ENCODE results near the gene HSD11B1L.

The HSD11B1L gene

DNA sequence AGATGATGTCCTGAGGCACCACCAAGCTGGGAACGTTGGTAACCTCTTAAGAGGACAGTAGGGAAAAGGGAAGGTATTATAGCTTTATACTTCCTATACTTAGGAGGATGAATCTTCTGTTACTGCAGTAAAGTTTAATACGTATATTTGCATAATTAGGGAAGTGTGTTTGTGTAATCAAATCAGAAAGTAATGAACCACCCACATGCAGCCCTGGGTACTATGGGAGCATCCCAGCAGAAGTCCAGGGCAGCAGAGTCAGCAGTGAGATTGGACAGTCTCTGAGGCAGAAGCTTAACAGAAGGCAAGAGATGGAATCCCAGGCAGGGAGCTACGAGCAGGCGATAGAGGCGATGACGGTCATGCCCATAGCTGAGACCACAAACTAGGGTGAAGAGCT lies 45.4 kb upstream of the HSD11B1L start:
- Histone ChIP-seq H3K4me1 (ENCODE audit: control insufficient read depth, insufficient read depth, low read length) (peaks cover 5% of the 10 kb centered on the region; the same call in 1 of the 2 replicates), H3K4me3 (ENCODE audit: low read depth, low read length) (no peak overlapping the region), H3K36me3 (ENCODE audit: control insufficient read depth in 2 of 2, insufficient read depth in 1 of 2, low read length in 2 of 2) (peaks cover 27 to 48% of the 10 kb centered on the region in 2 experiments), H3K27ac (ENCODE audit: extremely low read depth, low read depth, low read length) (no peak overlapping the region), H3K9me3 (ENCODE audit: control insufficient read depth, insufficient read depth, low read depth, low read length) (no peaks in the 10 kb centered on the region)
- CTCF ChIA-PET = no interaction called here
- POLR2A ChIA-PET = interaction anchor here (0.6 to 1.4 kb wide), 2 partner anchors 12 to 442 kb away, joined by 3 to 8 read pairs; partner anchors contain the start of genes SAFB and SAFB2
- TF ChIP-seq ZFP37 (tag by site-specific recombination; IDR thresholded peaks at IDR 0.05) (no peak), ZNF76 (tag by site-specific recombination; IDR thresholded peaks at IDR 0.05; ENCODE audit: borderline replicate concordance, low read depth) (no peak), ZBTB1 (tag by site-specific recombination; IDR thresholded peaks at IDR 0.05) (no peak), ZNF670 (tag by site-specific recombination; IDR thresholded peaks at IDR 0.05; ENCODE audit: low read depth) (no peak), ZBTB17 (tag by site-specific recombination; IDR thresholded peaks at IDR 0.05) (peak; percentile 40; the same call in 1 of the 2 replicates)

DNA sequence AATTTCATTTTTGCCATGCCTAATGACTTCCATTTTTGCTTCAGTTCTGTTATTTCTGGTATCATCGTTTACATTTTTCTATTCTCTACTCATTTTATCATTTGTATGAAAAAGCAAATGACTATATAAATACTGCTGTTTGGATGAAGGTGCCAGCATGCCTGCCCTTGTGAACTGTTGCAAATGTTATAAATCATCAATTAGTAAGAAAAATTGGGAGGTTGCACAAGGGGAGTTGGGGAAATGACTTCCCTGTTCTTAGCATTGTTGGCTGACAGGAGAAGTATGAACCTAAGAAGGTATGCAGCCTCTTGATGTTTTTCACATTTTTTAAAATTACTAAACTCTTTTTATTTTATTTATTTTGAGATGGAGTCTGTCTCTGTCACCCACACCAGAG lies 42.9 kb upstream of the HSD11B1L start:
- POLR2A ChIA-PET = interaction anchor here (1.3 kb wide), 1 partner anchor 15 kb away, joined by 4 read pairs; the partner anchor contains the start of genes SAFB and SAFB2
- H3K36me3 ChIP-seq (ENCODE audit: control insufficient read depth in 2 of 2, insufficient read depth in 1 of 2, low read length in 2 of 2) = peaks cover 22 to 51% of the 10 kb centered on the region in 2 experiments
- CTCF ChIA-PET = interaction anchor here (1.0 kb wide), 1 partner anchor 52 kb away, joined by 3 read pairs; the partner anchor contains the start of gene RPL36
- no peak for TF ChIP-seq ZNF610 (tag by site-specific recombination; IDR thresholded peaks at IDR 0.05; ENCODE audit: borderline replicate concordance)
- TF ChIP-seq, protein P1, sequence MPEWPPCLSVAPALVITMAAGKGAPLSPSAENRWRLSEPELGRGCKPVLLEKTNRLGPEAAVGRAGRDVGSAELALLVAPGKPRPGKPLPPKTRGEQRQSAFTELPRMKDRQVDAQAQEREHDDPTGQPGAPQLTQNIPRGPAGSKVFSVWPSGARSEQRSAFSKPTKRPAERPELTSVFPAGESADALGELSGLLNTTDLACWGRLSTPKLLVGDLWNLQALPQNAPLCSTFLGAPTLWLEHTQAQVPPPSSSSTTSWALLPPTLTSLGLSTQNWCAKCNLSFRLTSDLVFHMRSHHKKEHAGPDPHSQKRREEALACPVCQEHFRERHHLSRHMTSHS (tag by site-specific recombination; IDR thresholded peaks at IDR 0.05) = no peak
- TF ChIP-seq, protein P2, sequence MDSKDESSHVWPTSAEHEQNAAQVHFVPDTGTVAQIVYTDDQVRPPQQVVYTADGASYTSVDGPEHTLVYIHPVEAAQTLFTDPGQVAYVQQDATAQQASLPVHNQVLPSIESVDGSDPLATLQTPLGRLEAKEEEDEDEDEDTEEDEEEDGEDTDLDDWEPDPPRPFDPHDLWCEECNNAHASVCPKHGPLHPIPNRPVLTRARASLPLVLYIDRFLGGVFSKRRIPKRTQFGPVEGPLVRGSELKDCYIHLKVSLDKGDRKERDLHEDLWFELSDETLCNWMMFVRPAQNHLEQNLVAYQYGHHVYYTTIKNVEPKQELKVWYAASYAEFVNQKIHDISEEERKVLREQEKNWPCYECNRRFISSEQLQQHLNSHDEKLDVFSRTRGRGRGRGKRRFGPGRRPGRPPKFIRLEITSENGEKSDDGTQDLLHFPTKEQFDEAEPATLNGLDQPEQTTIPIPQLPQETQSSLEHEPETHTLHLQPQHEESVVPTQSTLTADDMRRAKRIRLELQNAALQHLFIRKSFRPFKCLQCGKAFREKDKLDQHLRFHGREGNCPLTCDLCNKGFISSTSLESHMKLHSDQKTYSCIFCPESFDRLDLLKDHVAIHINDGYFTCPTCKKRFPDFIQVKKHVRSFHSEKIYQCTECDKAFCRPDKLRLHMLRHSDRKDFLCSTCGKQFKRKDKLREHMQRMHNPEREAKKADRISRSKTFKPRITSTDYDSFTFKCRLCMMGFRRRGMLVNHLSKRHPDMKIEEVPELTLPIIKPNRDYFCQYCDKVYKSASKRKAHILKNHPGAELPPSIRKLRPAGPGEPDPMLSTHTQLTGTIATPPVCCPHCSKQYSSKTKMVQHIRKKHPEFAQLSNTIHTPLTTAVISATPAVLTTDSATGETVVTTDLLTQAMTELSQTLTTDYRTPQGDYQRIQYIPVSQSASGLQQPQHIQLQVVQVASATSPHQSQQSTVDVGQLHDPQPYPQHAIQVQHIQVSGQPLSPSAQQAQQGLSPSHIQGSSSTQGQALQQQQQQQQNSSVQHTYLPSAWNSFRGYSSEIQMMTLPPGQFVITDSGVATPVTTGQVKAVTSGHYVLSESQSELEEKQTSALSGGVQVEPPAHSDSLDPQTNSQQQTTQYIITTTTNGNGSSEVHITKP (tag by site-specific recombination; IDR thresholded peaks at IDR 0.05) = no peak
- no peak for TF ChIP-seq ZNF423 (tag by site-specific recombination; IDR thresholded peaks at IDR 0.05)
- TF ChIP-seq MZF1 (tag by site-specific recombination; IDR thresholded peaks at IDR 0.05; ENCODE audit: borderline replicate concordance) = no peak
- no peak for TF ChIP-seq SCRT2 (tag by site-specific recombination; IDR thresholded peaks at IDR 0.05)
- no peak for TF ChIP-seq OSR2 (tag by site-specific recombination; IDR thresholded peaks at IDR 0.05)
- TF ChIP-seq ZNF560 (tag by site-specific recombination; IDR thresholded peaks at IDR 0.05; ENCODE audit: borderline replicate concordance) = no peak
- TF ChIP-seq ZSCAN23 (tag by site-specific recombination; IDR thresholded peaks at IDR 0.05) = no peak
- no peak for TF ChIP-seq ZNF777 (tag by site-specific recombination; IDR thresholded peaks at IDR 0.05; ENCODE audit: borderline replicate concordance)
- no peak for TF ChIP-seq GLI2 (tag by site-specific recombination; IDR thresholded peaks at IDR 0.05; ENCODE audit: borderline replicate concordance, low read depth)
- no peak for TF ChIP-seq ZNF529 (tag by site-specific recombination; IDR thresholded peaks at IDR 0.05; ENCODE audit: insufficient replicate concordance)
- TF ChIP-seq ZNF239 (tag by site-specific recombination; IDR thresholded peaks at IDR 0.05) = no peak
- TF ChIP-seq, protein P3, sequence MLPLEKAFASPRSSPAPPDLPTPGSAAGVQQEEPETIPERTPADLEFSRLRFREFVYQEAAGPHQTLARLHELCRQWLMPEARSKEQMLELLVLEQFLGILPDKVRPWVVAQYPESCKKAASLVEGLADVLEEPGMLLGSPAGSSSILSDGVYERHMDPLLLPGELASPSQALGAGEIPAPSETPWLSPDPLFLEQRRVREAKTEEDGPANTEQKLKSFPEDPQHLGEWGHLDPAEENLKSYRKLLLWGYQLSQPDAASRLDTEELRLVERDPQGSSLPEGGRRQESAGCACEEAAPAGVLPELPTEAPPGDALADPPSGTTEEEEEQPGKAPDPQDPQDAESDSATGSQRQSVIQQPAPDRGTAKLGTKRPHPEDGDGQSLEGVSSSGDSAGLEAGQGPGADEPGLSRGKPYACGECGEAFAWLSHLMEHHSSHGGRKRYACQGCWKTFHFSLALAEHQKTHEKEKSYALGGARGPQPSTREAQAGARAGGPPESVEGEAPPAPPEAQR (tag by site-specific recombination; IDR thresholded peaks at IDR 0.05) = no peak
- TF ChIP-seq, protein P4, sequence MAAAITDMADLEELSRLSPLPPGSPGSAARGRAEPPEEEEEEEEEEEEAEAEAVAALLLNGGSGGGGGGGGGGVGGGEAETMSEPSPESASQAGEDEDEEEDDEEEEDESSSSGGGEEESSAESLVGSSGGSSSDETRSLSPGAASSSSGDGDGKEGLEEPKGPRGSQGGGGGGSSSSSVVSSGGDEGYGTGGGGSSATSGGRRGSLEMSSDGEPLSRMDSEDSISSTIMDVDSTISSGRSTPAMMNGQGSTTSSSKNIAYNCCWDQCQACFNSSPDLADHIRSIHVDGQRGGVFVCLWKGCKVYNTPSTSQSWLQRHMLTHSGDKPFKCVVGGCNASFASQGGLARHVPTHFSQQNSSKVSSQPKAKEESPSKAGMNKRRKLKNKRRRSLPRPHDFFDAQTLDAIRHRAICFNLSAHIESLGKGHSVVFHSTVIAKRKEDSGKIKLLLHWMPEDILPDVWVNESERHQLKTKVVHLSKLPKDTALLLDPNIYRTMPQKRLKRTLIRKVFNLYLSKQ (tag by site-specific recombination; IDR thresholded peaks at IDR 0.05; ENCODE audit: borderline replicate concordance) = no peak
- TF ChIP-seq GFI1B (tag by site-specific recombination; IDR thresholded peaks at IDR 0.05) = no peak
- no peak overlapping the region for H3K27ac ChIP-seq (ENCODE audit: extremely low read depth, low read depth, low read length)
- H3K4me1 ChIP-seq (ENCODE audit: control insufficient read depth, insufficient read depth, low read length) = no peaks in the 10 kb centered on the region
- no peak overlapping the region for H3K4me3 ChIP-seq (ENCODE audit: low read depth, low read length)
- H3K9me3 ChIP-seq (ENCODE audit: control insufficient read depth, insufficient read depth, low read depth, low read length) = no peaks in the 10 kb centered on the region
